ENCODE data around the gene EGFL7. TPM values are rescaled to one million over a fixed set of nuclear protein-coding genes. Genes with fewer than 3 reads are reported as not detected.

The EGFL7 gene
- total RNA-seq, 1 donor from 2014 or later, result 56.2 TPM

DNA sequence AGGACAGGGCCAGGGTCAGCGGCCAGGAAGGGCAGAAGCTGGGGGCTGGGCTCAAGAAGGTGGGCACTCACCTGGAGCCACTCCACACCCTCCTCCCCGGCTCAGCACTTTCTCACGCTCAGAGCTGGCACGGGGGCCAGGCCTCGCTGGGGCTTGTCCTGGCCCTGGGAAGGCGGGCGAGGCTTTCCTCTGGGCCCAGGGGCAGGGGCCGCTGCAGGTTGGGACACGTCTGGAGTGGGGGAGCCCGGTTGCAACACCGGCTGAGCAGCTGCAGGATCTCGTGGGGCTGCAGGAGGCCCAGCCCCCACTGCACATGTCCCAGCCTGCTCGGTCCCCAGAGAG lies 38.9 kb upstream of the EGFL7 start:
- H3K4me3 ChIP-seq (ENCODE audit: low read depth, low read length), result no peak overlapping the region

GRCh38 chr9:136624184-136624951 lies 38.3 kb upstream of the EGFL7 start:
- no peak for DNase-seq (ENCODE audit: low read depth)
- Histone ChIP-seq H3K27me3 (ENCODE audit: control insufficient read depth, insufficient read depth, low read length) (peaks cover 7% of the 10 kb centered on the region), H3K36me3 (ENCODE audit: control insufficient read depth, insufficient read depth, low read length) (no peaks in the 10 kb centered on the region), H3K4me3 (ENCODE audit: low read depth, low read length) (no peak overlapping the region)
- TF ChIP-seq, protein P1, sequence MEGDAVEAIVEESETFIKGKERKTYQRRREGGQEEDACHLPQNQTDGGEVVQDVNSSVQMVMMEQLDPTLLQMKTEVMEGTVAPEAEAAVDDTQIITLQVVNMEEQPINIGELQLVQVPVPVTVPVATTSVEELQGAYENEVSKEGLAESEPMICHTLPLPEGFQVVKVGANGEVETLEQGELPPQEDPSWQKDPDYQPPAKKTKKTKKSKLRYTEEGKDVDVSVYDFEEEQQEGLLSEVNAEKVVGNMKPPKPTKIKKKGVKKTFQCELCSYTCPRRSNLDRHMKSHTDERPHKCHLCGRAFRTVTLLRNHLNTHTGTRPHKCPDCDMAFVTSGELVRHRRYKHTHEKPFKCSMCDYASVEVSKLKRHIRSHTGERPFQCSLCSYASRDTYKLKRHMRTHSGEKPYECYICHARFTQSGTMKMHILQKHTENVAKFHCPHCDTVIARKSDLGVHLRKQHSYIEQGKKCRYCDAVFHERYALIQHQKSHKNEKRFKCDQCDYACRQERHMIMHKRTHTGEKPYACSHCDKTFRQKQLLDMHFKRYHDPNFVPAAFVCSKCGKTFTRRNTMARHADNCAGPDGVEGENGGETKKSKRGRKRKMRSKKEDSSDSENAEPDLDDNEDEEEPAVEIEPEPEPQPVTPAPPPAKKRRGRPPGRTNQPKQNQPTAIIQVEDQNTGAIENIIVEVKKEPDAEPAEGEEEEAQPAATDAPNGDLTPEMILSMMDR (IDR thresholded peaks at IDR 0.05; ENCODE audit: insufficient read depth, low read length, poor library complexity, severe bottlenecking), result no peak

More for the DNA sequence above, 38.9 kb upstream of the EGFL7 start:
- Histone ChIP-seq H3K27me3 (ENCODE audit: control insufficient read depth, insufficient read depth, low read length) (peaks cover 7% of the 10 kb centered on the region), H3K36me3 (ENCODE audit: control insufficient read depth, insufficient read depth, low read length) (no peaks in the 10 kb centered on the region)
- DNase-seq (ENCODE audit: low read depth), result no peak
- TF ChIP-seq, protein P1 (IDR thresholded peaks at IDR 0.05; ENCODE audit: insufficient read depth, low read length, poor library complexity, severe bottlenecking), result no peak

GRCh38 chr9:136625101-136626065 lies 37.3 kb upstream of the EGFL7 start:
- Histone ChIP-seq H3K36me3 (ENCODE audit: control insufficient read depth, insufficient read depth, low read length) (no peaks in the 10 kb centered on the region), H3K4me3 (ENCODE audit: low read depth, low read length) (no peak overlapping the region), H3K27me3 (ENCODE audit: control insufficient read depth, insufficient read depth, low read length) (peaks cover 10% of the 10 kb centered on the region)
- TF ChIP-seq, protein P1 (IDR thresholded peaks at IDR 0.05; ENCODE audit: insufficient read depth, low read length, poor library complexity, severe bottlenecking), result peak; percentile 62
- DNase-seq (ENCODE audit: low read depth), result no peak

DNA sequence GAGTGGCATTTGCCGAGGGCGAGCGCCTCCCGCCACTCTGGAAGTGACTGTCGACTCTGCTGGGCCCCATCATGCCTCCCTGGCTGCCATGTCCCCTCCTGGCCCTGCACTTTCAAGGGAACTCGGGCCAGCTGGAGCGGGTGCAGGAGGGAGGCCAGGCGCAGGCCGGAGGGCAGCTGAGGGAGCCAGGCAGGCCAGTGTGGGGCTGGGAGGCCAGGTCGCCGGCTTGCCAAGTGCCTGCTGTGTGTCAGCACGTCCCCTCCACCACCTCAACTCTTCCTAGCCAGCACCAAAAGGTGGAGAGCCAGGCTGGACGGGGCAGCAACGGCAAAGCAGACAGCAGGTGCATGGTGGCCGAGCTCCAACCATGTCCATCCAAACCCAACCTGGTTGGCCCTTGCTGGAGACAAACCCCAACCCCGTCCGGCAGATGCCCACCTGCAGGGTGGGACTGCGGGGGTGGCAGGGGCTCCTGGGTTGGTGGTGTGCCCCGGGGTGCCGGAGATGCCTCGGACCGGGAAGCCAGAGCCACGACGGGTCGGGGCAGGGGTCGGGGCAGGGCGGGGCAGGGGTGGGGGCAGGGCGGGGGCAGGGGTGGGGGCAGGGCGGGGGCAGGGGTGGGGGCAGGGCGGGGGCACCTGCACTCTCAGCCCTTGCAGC lies 36.5 kb upstream of the EGFL7 start:
- H3K36me3 ChIP-seq (ENCODE audit: control insufficient read depth, insufficient read depth, low read length), result no peaks in the 10 kb centered on the region
- TF ChIP-seq, protein P1 (IDR thresholded peaks at IDR 0.05; ENCODE audit: insufficient read depth, low read length, poor library complexity, severe bottlenecking), result no peak

GRCh38 chr9:136626740-136627642 lies 35.7 kb upstream of the EGFL7 start:
- Histone ChIP-seq H3K36me3 (ENCODE audit: control insufficient read depth, insufficient read depth, low read length) (no peaks in the 10 kb centered on the region), H3K27me3 (ENCODE audit: control insufficient read depth, insufficient read depth, low read length) (peaks cover 8% of the 10 kb centered on the region), H3K4me3 (ENCODE audit: low read depth, low read length) (no peak overlapping the region)
- TF ChIP-seq, protein P1 (IDR thresholded peaks at IDR 0.05; ENCODE audit: insufficient read depth, low read length, poor library complexity, severe bottlenecking), result no peak
- DNase-seq (ENCODE audit: low read depth), result no peak

More for the DNA sequence above, 36.5 kb upstream of the EGFL7 start:
- peaks cover 11% of the 10 kb centered on the region for H3K27me3 ChIP-seq (ENCODE audit: control insufficient read depth, insufficient read depth, low read length)
- no peak for DNase-seq (ENCODE audit: low read depth)
- H3K4me3 ChIP-seq (ENCODE audit: low read depth, low read length), result no peak overlapping the region

Measured in kidney epithelial cell (primary cell).